Measurements from ENCODE around the gene RAP1A.
A peak's percentile ranks its signal among the peaks of the same experiment; 100 is the strongest.

Gene RAP1A

DNA sequence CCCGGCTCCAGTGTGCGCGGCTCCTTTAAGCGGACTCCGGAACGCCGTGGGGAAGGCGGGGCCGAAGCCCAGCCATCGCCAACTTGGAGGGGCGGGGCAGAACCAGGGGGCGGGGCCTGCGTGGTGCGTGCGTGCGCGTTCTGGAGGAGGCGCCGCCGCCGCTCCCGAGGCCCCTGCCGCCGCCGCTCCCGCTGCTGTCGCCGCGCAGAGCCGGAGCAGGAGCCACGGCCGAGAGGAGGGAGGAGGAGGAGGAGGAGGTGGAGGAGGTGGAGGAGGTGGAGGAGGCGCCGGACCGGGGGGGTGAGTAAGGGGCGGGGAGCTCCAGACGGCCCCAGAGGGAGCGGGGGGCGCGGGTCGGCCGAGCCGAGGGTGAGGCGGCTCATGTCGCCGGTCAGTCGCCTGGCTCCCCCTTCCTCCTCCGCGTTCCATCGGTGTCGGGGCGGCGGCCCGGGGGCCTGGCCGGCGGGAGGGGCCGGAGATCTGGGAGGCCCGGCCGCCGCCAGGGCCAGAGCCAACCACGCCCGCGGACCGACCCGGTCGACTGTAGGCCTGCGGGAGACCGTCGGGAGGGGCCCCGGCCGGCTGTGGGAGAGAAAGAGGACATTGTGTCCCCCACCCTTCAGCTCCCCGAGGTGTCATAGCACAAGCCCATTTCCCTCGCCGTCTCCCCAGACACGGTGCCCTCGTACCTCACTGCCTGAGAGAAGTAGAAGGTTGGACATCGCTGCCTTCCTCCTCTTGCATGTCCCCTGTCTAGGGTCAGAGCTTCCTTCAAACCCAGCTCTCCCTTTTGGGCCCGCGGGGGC lies at the start of gene RAP1A:
RAP1A (plus strand) TSS at position 155 of the 806 bp plus-strand sequence. CDS start 71,572 bp downstream, outside the sequence.
- Mint-ChIP-seq H3K36me3 (peaks cover 5% of the 10 kb centered on the region), H3K27ac (peak within 1 kb of the TSS; percentile 90), H3K9me3 (no peaks in the 10 kb centered on the region), H3K4me1 (peaks cover 77% of the 10 kb centered on the region), H3K27me3 (no peaks in the 10 kb centered on the region), H3K4me3 (peak within 1 kb of the TSS; percentile 100)

GRCh38 chr1:111569913-111570312 lies 49.7 kb upstream of the RAP1A start:
- Mint-ChIP-seq H3K36me3 (no peaks in the 10 kb centered on the region), H3K4me3 (no peak overlapping the region), H3K4me1 (peaks cover 16% of the 10 kb centered on the region), H3K27ac (no peak overlapping the region), H3K9me3 (no peaks in the 10 kb centered on the region), H3K27me3 (no peaks in the 10 kb centered on the region)

- Mint-ChIP-seq H3K9me3 (no peaks in the 10 kb centered on the region), H3K36me3 (no peaks in the 10 kb centered on the region), H3K27me3 (no peaks in the 10 kb centered on the region), H3K27ac (no peak overlapping the region), H3K4me1 (peaks cover 16% of the 10 kb centered on the region), H3K4me3 (no peak overlapping the region)
Observed at GRCh38 chr1:111570781-111571181, 48.8 kb upstream of the RAP1A start.

GRCh38 chr1:111571239-111571638 lies 48.4 kb upstream of the RAP1A start:
- H3K36me3 Mint-ChIP-seq: no peaks in the 10 kb centered on the region
- H3K9me3 Mint-ChIP-seq: no peaks in the 10 kb centered on the region
- no peak overlapping the region for H3K27ac Mint-ChIP-seq
- no peak overlapping the region for H3K4me3 Mint-ChIP-seq
- peaks cover 16% of the 10 kb centered on the region for H3K4me1 Mint-ChIP-seq
- no peaks in the 10 kb centered on the region for H3K27me3 Mint-ChIP-seq

DNA sequence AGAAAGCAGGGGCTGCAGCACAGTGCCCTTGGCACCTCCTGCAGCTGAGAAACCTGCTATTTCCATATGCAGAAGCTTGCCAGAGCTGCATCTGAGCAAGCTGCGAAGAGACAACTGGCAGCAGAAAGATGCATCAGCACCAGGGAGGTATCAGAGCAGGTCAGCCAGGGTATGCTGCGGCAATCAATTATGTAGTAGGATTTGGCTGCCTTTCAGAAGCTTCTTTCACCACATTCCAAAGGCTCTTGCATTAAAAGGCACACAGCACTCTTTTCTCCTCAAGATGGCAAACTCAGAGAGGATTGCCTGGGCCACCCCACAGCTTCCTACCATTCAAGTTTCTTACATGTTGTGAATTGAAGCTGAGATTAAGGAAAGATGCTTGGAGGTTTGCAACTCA lies 47.6 kb upstream of the RAP1A start:
- no peak overlapping the region for H3K4me3 Mint-ChIP-seq
- H3K9me3 Mint-ChIP-seq: no peaks in the 10 kb centered on the region
- no peak overlapping the region for H3K27ac Mint-ChIP-seq
- H3K27me3 Mint-ChIP-seq: no peaks in the 10 kb centered on the region
- peaks cover 16% of the 10 kb centered on the region for H3K4me1 Mint-ChIP-seq
- no peaks in the 10 kb centered on the region for H3K36me3 Mint-ChIP-seq

DNA sequence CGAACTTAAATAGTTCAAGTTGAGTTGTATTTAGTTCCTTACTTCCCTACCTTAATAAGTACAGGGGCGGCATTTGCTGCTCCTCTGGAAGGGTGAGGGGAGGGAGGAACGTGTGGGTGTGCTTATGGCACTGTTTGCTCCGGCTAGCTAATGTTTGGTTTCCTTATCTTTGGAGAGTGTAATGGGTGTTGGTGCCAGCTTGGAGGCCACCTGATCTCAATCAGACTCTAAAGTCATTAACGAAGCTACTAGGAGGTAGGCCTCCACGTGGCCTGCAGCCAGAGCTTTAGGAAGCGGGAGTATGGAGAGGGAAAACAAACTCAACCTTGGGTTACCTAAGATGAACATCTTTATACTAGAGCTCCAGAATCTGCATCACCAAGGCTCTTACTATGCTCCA lies 43.0 kb upstream of the RAP1A start:
- H3K36me3 Mint-ChIP-seq: no peaks in the 10 kb centered on the region
- H3K9me3 Mint-ChIP-seq: no peaks in the 10 kb centered on the region
- H3K4me1 Mint-ChIP-seq: peaks cover 3% of the 10 kb centered on the region
- H3K27ac Mint-ChIP-seq: no peak overlapping the region
- no peaks in the 10 kb centered on the region for H3K27me3 Mint-ChIP-seq
- no peak overlapping the region for H3K4me3 Mint-ChIP-seq

- no peaks in the 10 kb centered on the region for H3K36me3 Mint-ChIP-seq
- H3K27me3 Mint-ChIP-seq: no peaks in the 10 kb centered on the region
- H3K4me1 Mint-ChIP-seq: peaks cover 3% of the 10 kb centered on the region
- H3K27ac Mint-ChIP-seq: no peak overlapping the region
- no peak overlapping the region for H3K4me3 Mint-ChIP-seq
- no peaks in the 10 kb centered on the region for H3K9me3 Mint-ChIP-seq
Observed at GRCh38 chr1:111577814-111578213, 41.8 kb upstream of the RAP1A start.

- no peak overlapping the region for H3K4me3 Mint-ChIP-seq
- H3K9me3 Mint-ChIP-seq: no peaks in the 10 kb centered on the region
- no peak overlapping the region for H3K27ac Mint-ChIP-seq
- peaks cover 9% of the 10 kb centered on the region for H3K4me1 Mint-ChIP-seq
- H3K27me3 Mint-ChIP-seq: no peaks in the 10 kb centered on the region
- H3K36me3 Mint-ChIP-seq: no peaks in the 10 kb centered on the region
Observed at GRCh38 chr1:111581166-111581565, 38.4 kb upstream of the RAP1A start.

DNA sequence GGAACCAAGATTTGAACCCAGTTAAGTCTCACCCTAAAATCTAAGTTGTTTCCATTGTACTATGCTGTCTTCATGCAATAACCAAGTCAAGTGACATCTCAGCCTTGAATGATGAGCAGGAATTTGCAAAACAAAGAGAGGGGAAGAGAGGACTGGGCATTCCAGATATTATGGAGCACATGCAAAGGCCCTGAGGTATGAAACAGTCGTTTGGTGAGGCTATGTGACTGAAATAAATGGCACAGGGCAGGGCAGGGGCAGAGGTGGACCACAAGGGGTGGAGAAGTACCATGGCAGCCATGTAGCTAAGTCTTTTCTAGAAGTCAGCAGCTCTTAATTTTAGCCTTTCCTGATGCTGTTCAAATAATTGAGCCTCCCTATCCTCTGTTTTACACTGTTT lies 37.6 kb upstream of the RAP1A start:
- H3K27me3 Mint-ChIP-seq: no peaks in the 10 kb centered on the region
- H3K4me3 Mint-ChIP-seq: no peak overlapping the region
- H3K4me1 Mint-ChIP-seq: peaks cover 9% of the 10 kb centered on the region
- no peaks in the 10 kb centered on the region for H3K36me3 Mint-ChIP-seq
- no peaks in the 10 kb centered on the region for H3K9me3 Mint-ChIP-seq
- peak overlapping the region; percentile 56 for H3K27ac Mint-ChIP-seq

GRCh38 chr1:111582644-111583618 lies 36.7 kb upstream of the RAP1A start:
- H3K36me3 Mint-ChIP-seq: no peaks in the 10 kb centered on the region
- peaks cover 9% of the 10 kb centered on the region for H3K4me1 Mint-ChIP-seq
- no peaks in the 10 kb centered on the region for H3K27me3 Mint-ChIP-seq
- H3K9me3 Mint-ChIP-seq: no peaks in the 10 kb centered on the region
- no peak overlapping the region for H3K27ac Mint-ChIP-seq
- H3K4me3 Mint-ChIP-seq: no peak overlapping the region

DNA sequence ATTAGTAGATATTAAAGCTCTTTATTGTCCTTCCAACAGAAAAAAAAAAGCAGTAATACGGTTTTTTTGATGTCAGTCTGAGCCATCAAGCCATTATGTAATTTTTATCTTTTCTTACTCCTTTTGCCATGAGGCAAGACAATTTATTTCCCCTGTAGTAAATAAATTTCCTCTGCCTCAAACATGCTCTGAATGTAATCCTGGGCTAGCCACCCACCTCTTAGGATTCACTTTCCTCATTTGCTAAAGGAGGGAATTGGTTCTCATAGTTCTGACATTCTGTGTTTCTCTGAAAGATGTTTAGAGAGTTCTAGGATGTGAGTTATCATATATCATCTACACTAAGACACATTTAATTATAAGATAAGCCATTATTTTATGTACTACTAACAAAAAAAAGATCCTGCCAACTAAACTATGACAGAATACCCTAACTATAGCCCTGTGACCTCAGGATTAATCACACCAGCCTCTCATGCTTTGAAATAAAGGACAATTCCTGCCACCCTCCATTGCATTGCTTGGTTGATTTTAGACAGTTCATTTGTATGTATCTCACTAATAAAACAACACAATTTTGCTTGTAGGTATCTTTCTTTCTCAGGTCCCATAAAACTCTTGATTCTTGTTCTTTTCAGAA lies 34.0 kb upstream of the RAP1A start:
- H3K9me3 Mint-ChIP-seq: no peaks in the 10 kb centered on the region
- no peak overlapping the region for H3K27ac Mint-ChIP-seq
- H3K4me1 Mint-ChIP-seq: peaks cover 9% of the 10 kb centered on the region
- no peaks in the 10 kb centered on the region for H3K27me3 Mint-ChIP-seq
- no peak overlapping the region for H3K4me3 Mint-ChIP-seq
- no peaks in the 10 kb centered on the region for H3K36me3 Mint-ChIP-seq

DNA sequence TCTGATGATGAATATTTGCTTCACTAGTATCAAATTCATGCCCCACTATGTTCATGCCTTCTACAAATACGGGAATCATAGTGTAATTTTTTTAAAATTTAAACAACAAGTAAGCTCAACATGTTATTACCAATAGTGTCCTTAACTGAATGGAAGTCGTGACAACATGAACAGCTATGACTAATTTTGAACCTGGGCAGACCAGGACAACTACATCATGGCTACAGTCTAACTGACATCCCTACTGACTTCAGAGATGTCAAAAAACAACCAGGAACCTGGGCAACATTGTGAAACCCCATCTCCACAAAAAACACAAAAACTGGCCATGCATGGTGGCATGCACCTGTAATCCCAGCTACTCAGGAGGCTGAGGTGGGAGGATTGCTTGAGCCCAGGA lies 33.5 kb upstream of the RAP1A start:
- Mint-ChIP-seq H3K27ac (peak overlapping the region; percentile 69), H3K4me1 (peaks cover 14% of the 10 kb centered on the region), H3K36me3 (no peaks in the 10 kb centered on the region), H3K27me3 (no peaks in the 10 kb centered on the region), H3K9me3 (no peaks in the 10 kb centered on the region), H3K4me3 (no peak overlapping the region)

GRCh38 chr1:111587509-111588174 lies 31.9 kb upstream of the RAP1A start:
- no peak overlapping the region for H3K27ac Mint-ChIP-seq
- no peak overlapping the region for H3K4me3 Mint-ChIP-seq
- H3K27me3 Mint-ChIP-seq: no peaks in the 10 kb centered on the region
- H3K4me1 Mint-ChIP-seq: peaks cover 26% of the 10 kb centered on the region
- H3K36me3 Mint-ChIP-seq: no peaks in the 10 kb centered on the region
- H3K9me3 Mint-ChIP-seq: no peaks in the 10 kb centered on the region

DNA sequence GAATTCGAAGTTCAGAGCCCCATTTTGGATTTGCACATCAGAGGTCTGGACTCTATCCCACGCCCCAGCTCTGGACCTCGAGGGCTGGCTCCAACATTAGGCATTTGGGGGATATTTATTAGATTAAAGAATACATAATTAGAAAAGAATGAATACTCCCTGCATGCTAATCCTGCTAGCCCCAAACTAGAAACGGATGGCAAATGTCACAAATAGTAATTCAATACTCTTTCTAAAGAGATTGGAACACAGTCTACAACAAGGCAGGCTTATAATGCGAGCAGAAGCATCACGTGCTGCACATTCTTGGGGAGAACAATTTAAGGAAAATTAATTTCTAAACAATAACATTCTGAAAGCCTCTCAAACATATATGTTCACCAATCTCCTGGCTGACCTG lies 27.7 kb upstream of the RAP1A start:
- H3K36me3 Mint-ChIP-seq: no peaks in the 10 kb centered on the region
- H3K4me3 Mint-ChIP-seq: no peak overlapping the region
- peaks cover 63% of the 10 kb centered on the region for H3K4me1 Mint-ChIP-seq
- no peak overlapping the region for H3K27ac Mint-ChIP-seq
- no peaks in the 10 kb centered on the region for H3K27me3 Mint-ChIP-seq
- no peaks in the 10 kb centered on the region for H3K9me3 Mint-ChIP-seq

Data from activated naive CD4-positive, alpha-beta T cell treated with anti-CD3 and anti-CD28 coated beads, Interleukin-2, amount 50 U/mL, for 24 hours (primary cell).